K562 (cell line): ENCODE results near the gene KBTBD4. TPM values are rescaled to one million over a fixed set of nuclear protein-coding genes. Genes with fewer than 3 reads are reported as not detected.

Experiments
- EHMT2 ChIP-seq: fragments of 450-650 bp; IDR thresholded peaks from 2 replicates; pipeline ENCODE4 v1.6.1; 2018; ENCODE audit warnings: antibody characterized with exemption
- ELF2 ChIP-seq: fragments of 250-450 bp; sonication (Bioruptor Pico); IDR thresholded peaks from 2 replicates; pipeline ENCODE4 v1.5.0; 2021; ENCODE audit warnings: mild to moderate bottlenecking
- ELF4 ChIP-seq: fragments of 450-650 bp; formaldehyde crosslinking; IDR thresholded peaks from 2 replicates; pipeline ENCODE4 v1.4.0; 2022; ENCODE audit warnings: missing genetic modification characterization
- FOXK2 ChIP-seq, 2 experiments: fragments of 450-650 bp; IDR thresholded peaks in 1 of 2; conservative IDR thresholded peaks in 1 of 2; 2 replicates each; pipeline ENCODE4 v1.6.1; 2016; ENCODE audit warnings: low read depth in 2 of 2, mild to moderate bottlenecking in 1 of 2
- JUND ChIP-seq, 2 experiments: IDR thresholded peaks; 2 replicates in 1 of 2; 3 replicates in 1 of 2; pipeline ENCODE4 v1.6.1; 2011; ENCODE audit warnings: borderline replicate concordance in 2 of 2, low read depth in 2 of 2, low read length in 2 of 2, improper control_type of control experiment in 1 of 2, missing biosample characterization in 1 of 2, missing genetic modification characterization in 1 of 2, missing genetic modification reagents in 1 of 2
- KDM4B ChIP-seq, 2 experiments: fragments of 450-650 bp in 1 of 2; sonication (generic) in 1 of 2; IDR thresholded peaks; 2 replicates each; pipeline ENCODE4 v1.6.1; 2016 to 2017; ENCODE audit warnings: borderline replicate concordance in 2 of 2, antibody characterized with exemption in 1 of 2, low read depth in 1 of 2, mild to moderate bottlenecking in 1 of 2
- NR3C1 ChIP-seq: sonication (generic); formaldehyde crosslinking; IDR thresholded peaks from 2 replicates; pipeline ENCODE4 v1.8.1; 2022; ENCODE audit warnings: missing genetic modification reagents
- NRF1 ChIP-seq, 2 experiments: fragments of 450-650 bp; IDR thresholded peaks in 1 of 2; conservative IDR thresholded peaks in 1 of 2; 2 replicates each; pipeline ENCODE4 v1.6.1; 2014; ENCODE audit warnings: mild to moderate bottlenecking in 2 of 2
- RBM14 ChIP-seq: fragments of 200-400 bp; formaldehyde crosslinking; IDR thresholded peaks from 2 replicates; pipeline ENCODE4 v1.6.1; 2018; ENCODE audit warnings: low read depth, mild to moderate bottlenecking, low read length, moderate library complexity, borderline replicate concordance; ENCODE audit not compliant: insufficient read depth
- RBM17 ChIP-seq: fragments of 200-400 bp; formaldehyde crosslinking; IDR thresholded peaks from 2 replicates; pipeline ENCODE4 v1.6.1; 2017; ENCODE audit warnings: low read depth, mild to moderate bottlenecking, low read length, borderline replicate concordance
- SMAD1 ChIP-seq: fragments of 150-350 bp; IDR thresholded peaks from 2 replicates; pipeline ENCODE4 v1.6.1; 2014; ENCODE audit warnings: low read length, low read depth; ENCODE audit not compliant: partially characterized antibody
- SMARCB1 ChIP-seq: IDR thresholded peaks from 2 replicates; pipeline ENCODE4 v1.6.1; 2011; ENCODE audit warnings: improper control_type of control experiment, low read depth; ENCODE audit not compliant: insufficient read length
- SMARCC2 ChIP-seq: fragments of 450-650 bp; IDR thresholded peaks from 2 replicates; pipeline ENCODE4 v1.6.1; 2017; ENCODE audit warnings: antibody characterized with exemption, moderate library complexity, mild to moderate bottlenecking, low read depth
- SNIP1 ChIP-seq: fragments of 450-650 bp; IDR thresholded peaks from 2 replicates; pipeline ENCODE4 v1.7.1; 2017; ENCODE audit warnings: low read depth, mild to moderate bottlenecking
- TCF7L2 ChIP-seq: fragments of 150-350 bp; IDR thresholded peaks from 2 replicates; pipeline ENCODE4 v1.6.1; 2016; ENCODE audit warnings: low read depth, mild to moderate bottlenecking, low read length, moderate library complexity
- ZBTB33 ChIP-seq: sonication (generic); formaldehyde crosslinking; IDR thresholded peaks from 2 replicates; pipeline ENCODE4 v1.8.1; 2023; ENCODE audit warnings: mild to moderate bottlenecking, missing genetic modification reagents
- ZFP36 ChIP-seq: fragments of 150-350 bp; IDR thresholded peaks from 2 replicates; pipeline ENCODE4 v1.6.1; 2018; ENCODE audit warnings: low read length, low read depth; ENCODE audit not compliant: partially characterized antibody
- ZNF140 ChIP-seq: fragments of 250-450 bp; sonication (Bioruptor Pico); IDR thresholded peaks from 2 replicates; pipeline ENCODE4 v1.8.0; 2021; ENCODE audit warnings: moderate library complexity, mild to moderate bottlenecking, inconsistent platforms
- ZNF217 ChIP-seq: sonication (generic); formaldehyde crosslinking; IDR thresholded peaks from 2 replicates; pipeline ENCODE4 v1.8.0; 2022; ENCODE audit warnings: mild to moderate bottlenecking, missing genetic modification reagents
- ZNF253 ChIP-seq: fragments of 250-450 bp; sonication (Bioruptor Pico); conservative IDR thresholded peaks from 2 replicates; pipeline ENCODE4 v1.6.1; 2021; ENCODE audit warnings: mild to moderate bottlenecking
- ZNF507 ChIP-seq: conservative IDR thresholded peaks from 2 replicates; pipeline ENCODE4 v1.6.1; 2017; ENCODE audit warnings: missing genetic modification characterization, missing compliant biosample characterization
- ZNF57 ChIP-seq: fragments of 450-650 bp; formaldehyde crosslinking; IDR thresholded peaks from 2 replicates; pipeline ENCODE4 v1.4.0; 2020; ENCODE audit warnings: mild to moderate bottlenecking, moderate library complexity
- polyA plus RNA-seq, 8 experiments: library from polyadenylated mRNA; depleted of rRNA in 4 of 8; stranded (reverse) in 5 of 8; unstranded in 3 of 8; fragments of >200 nt; fragmentation: Nextera tagmentation in 2 of 8; fragmentation: Illumina TruSeq in 1 of 8; extraction: Ambion mirVana in 2 of 8; extraction: Trizol in 1 of 8; gene quantifications; 2 replicates each; pipeline versions ENCODE4 v1.2.1 to v1.2.3, GENCODE V29; 2011 to 2014; ENCODE audit warnings: inconsistent platforms in 1 of 8, missing spikeins in 1 of 8
- total RNA-seq, 7 experiments: library from RNA; depleted of rRNA in 6 of 7; stranded (reverse); fragments of >200 nt in 6 of 7; fragmentation: Illumina TruSeq in 2 of 7; extraction: Trizol in 2 of 7; gene quantifications; 2 replicates each; pipeline versions ENCODE4 v1.2.1 to v1.2.3, GENCODE V29; 2011 to 2021; ENCODE audit warnings: low replicate concordance in 1 of 7
- TF ChIP-seq, protein P1 (sequence below): fragments of 150-350 bp; conservative IDR thresholded peaks from 2 replicates; pipeline ENCODE4 v1.6.1; 2014; ENCODE audit warnings: low read length

Gene KBTBD4
- total and polyA plus RNA-seq, 9 of the 15 experiments (the other 6 are each of a cell fraction or from before 2014, with no cell fraction given), result 7.0 to 33.9 (median 13.3) TPM

GRCh38 chr11:47565340-47566148 lies 13.2 kb downstream of the KBTBD4 start, which contains the start of gene PTPMT1 (continued):
- TF ChIP-seq KDM4B (IDR thresholded peaks at IDR 0.05; ENCODE audit: borderline replicate concordance in 2 of 2, low read depth in 1 of 2) (no peak), RBM14 (no peak), SMAD1 (no peak), ZFP36 (no peak), ZNF217 (no peak), ZNF253 (CRISPR knock-in tag) (no peak), ELF2 (CRISPR knock-in tag) (no peak), JUND (IDR thresholded peaks at IDR 0.05; ENCODE audit: borderline replicate concordance, low read depth, low read length) (no peak), JUND (tag; IDR thresholded peaks at IDR 0.05; ENCODE audit: borderline replicate concordance, low read depth, low read length) (no peak; the same call in 2 of the 3 replicates), TCF7L2 (no peak), SMARCC2 (no peak), RBM17 (no peak), FOXK2 (conservative IDR thresholded peaks at IDR 0.05 in 1 of 2, IDR thresholded peaks at IDR 0.05 in 1 of 2; ENCODE audit: low read depth in 2 of 2) (no peak), SMARCB1 (no peak), SNIP1 (no peak), ZBTB33 (no peak), ELF4 (CRISPR knock-in tag) (no peak), NR3C1 (no peak), NRF1 (conservative IDR thresholded peaks at IDR 0.05 in 1 of 2, IDR thresholded peaks at IDR 0.05 in 1 of 2) (peak; percentile 74 to 79; a peak in 2 of 4 replicates), ZNF140 (no peak), ZNF507 (tag) (no peak), ZNF57 (CRISPR knock-in tag) (no peak), EHMT2 (no peak)
- TF ChIP-seq, protein P1, sequence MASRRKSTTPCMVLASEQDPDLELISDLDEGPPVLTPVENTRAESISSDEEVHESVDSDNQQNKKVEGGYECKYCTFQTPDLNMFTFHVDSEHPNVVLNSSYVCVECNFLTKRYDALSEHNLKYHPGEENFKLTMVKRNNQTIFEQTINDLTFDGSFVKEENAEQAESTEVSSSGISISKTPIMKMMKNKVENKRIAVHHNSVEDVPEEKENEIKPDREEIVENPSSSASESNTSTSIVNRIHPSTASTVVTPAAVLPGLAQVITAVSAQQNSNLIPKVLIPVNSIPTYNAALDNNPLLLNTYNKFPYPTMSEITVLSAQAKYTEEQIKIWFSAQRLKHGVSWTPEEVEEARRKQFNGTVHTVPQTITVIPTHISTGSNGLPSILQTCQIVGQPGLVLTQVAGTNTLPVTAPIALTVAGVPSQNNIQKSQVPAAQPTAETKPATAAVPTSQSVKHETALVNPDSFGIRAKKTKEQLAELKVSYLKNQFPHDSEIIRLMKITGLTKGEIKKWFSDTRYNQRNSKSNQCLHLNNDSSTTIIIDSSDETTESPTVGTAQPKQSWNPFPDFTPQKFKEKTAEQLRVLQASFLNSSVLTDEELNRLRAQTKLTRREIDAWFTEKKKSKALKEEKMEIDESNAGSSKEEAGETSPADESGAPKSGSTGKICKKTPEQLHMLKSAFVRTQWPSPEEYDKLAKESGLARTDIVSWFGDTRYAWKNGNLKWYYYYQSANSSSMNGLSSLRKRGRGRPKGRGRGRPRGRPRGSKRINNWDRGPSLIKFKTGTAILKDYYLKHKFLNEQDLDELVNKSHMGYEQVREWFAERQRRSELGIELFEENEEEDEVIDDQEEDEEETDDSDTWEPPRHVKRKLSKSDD, result no peak
